PC-3 (cell line): ENCODE results near the gene CLCF1.

ENCODE experiments used
- EZH2 ChIP-seq: fragments of 300-600 bp; sonication (generic); IDR thresholded peaks from one replicate; pipeline ENCODE4 v1.6.1; 2017; ENCODE audit warnings: antibody characterized with exemption, mild to moderate bottlenecking, low read length; ENCODE audit not compliant: unreplicated experiment
- EZH2phosphoT487 ChIP-seq: fragments of 300-600 bp; sonication (generic); IDR thresholded peaks from 2 replicates; pipeline ENCODE4 v1.6.1; 2018; ENCODE audit warnings: mild to moderate bottlenecking, antibody characterized with exemption, low read length, borderline replicate concordance
- TF ChIP-seq, protein P1 (sequence below): fragments of 300-600 bp; sonication (generic); conservative IDR thresholded peaks from 2 replicates; pipeline ENCODE4 v1.5.1; 2017; ENCODE audit warnings: antibody characterized with exemption, low read depth, mild to moderate bottlenecking, low read length

DNA sequence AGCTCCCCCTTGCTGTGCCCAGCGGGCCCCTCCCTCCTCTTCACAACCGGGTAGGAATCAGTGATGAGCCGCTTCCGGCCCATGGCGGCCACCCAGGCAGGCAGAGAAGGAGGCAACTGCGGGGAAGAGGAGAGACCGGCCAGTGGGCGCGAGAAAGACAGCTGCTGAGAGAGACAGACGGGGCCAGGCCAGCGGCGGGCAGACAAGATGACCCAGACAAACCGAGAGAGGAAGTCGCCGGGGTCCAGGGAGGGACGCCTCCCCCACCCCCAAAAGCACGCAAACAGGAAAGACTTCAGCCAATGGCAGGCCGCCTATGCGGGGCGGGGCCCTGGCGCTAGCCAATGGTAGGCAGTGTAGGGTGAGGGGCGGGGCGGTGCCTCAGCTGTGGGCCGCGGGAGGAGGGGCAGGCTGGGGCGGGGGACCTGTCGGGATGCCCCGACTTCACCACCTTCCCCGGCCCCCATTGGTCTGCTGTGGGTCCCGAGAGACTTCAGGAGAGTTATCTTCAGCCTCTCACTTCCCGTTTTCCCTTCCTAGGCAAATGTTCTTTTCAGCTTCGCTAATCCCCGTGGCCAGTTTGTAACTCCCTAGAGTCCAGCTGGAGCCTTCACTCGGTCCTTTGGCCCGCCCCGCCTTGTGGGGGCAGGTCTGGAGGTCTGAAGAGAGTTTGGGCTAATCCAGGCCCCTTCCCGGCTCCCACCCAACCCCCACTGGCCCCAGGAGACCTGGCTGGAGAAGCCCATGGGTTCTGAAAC, 19.9 kb downstream of the CLCF1 start, which contains the start of gene POLD4:
- TF ChIP-seq, protein P1, sequence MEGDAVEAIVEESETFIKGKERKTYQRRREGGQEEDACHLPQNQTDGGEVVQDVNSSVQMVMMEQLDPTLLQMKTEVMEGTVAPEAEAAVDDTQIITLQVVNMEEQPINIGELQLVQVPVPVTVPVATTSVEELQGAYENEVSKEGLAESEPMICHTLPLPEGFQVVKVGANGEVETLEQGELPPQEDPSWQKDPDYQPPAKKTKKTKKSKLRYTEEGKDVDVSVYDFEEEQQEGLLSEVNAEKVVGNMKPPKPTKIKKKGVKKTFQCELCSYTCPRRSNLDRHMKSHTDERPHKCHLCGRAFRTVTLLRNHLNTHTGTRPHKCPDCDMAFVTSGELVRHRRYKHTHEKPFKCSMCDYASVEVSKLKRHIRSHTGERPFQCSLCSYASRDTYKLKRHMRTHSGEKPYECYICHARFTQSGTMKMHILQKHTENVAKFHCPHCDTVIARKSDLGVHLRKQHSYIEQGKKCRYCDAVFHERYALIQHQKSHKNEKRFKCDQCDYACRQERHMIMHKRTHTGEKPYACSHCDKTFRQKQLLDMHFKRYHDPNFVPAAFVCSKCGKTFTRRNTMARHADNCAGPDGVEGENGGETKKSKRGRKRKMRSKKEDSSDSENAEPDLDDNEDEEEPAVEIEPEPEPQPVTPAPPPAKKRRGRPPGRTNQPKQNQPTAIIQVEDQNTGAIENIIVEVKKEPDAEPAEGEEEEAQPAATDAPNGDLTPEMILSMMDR: no peak
- no peak for TF ChIP-seq EZH2phosphoT487
- TF ChIP-seq EZH2: no peak
